Keratinocyte (primary cell): ENCODE measurements around the gene SIPA1. TPM values are rescaled to one million over a fixed set of nuclear protein-coding genes. Genes with fewer than 3 reads are reported as not detected.
"Not testable (repeated sequence)": the region's sequence is repeated elsewhere in the genome, so short reads cannot be mapped to it uniquely, and the experiment has no call there.

Experiments
- DNase-seq: peaks from one replicate; pipeline ENCODE4 v3.0.0-alpha.2; 2011; ENCODE audit warnings: low read depth, missing footprints, low spot score
- FAIRE-seq: peaks from 2 replicates; lab custom pipeline; 2011; peaks lifted over from hg19 to GRCh38; lab: Jason Lieb, UNC
- H2AFZ ChIP-seq: 2 replicates; pipeline ENCODE4 v1.6.0; 2012; ENCODE audit warnings: low read length, control low read depth, inconsistent platforms; ENCODE audit not compliant: control insufficient read depth
- H3K27ac ChIP-seq: 2 replicates; pipeline ENCODE4 v1.5.1; 2011; ENCODE audit warnings: low read length; ENCODE audit not compliant: control insufficient read depth, insufficient read depth
- H3K27me3 ChIP-seq: 3 replicates; pipeline ENCODE4 v1.6.0; 2011; ENCODE audit warnings: low read length; ENCODE audit not compliant: control insufficient read depth, insufficient read depth; ENCODE audit errors: extremely low read depth
- H3K36me3 ChIP-seq, 2 experiments: 2 replicates in 1 of 2; 3 replicates in 1 of 2; pipeline ENCODE4 v1.5.1; 2011; ENCODE audit warnings: low read length in 2 of 2, mild to moderate bottlenecking in 1 of 2; ENCODE audit not compliant: control insufficient read depth in 2 of 2, insufficient read depth in 2 of 2; ENCODE audit errors: extremely low read depth in 1 of 2
- H3K4me1 ChIP-seq: 3 replicates; pipeline ENCODE4 v1.5.1; 2011; ENCODE audit warnings: low read length; ENCODE audit not compliant: control insufficient read depth, insufficient read depth; ENCODE audit errors: extremely low read depth
- H3K4me2 ChIP-seq: 3 replicates; pipeline ENCODE4 v1.6.0; 2011; ENCODE audit warnings: low read depth, low read length; ENCODE audit not compliant: control insufficient read depth, insufficient read depth; ENCODE audit errors: extremely low read depth
- H3K4me3 ChIP-seq, 3 experiments: fragments of 200-600 bp in 1 of 3; sonication (generic) in 1 of 3; 2 replicates in 2 of 3; 3 replicates in 1 of 3; pipeline ENCODE4 v1.5.1; 2011 to 2016; ENCODE audit warnings: low read length in 3 of 3, mild to moderate bottlenecking in 3 of 3, control low read depth in 2 of 3, inconsistent platforms in 1 of 3, low read depth in 1 of 3, mixed read lengths in 1 of 3, mixed run types in 1 of 3, moderate library complexity in 1 of 3; ENCODE audit not compliant: control insufficient read depth in 2 of 3, insufficient read depth in 2 of 3; ENCODE audit errors: extremely low read depth in 1 of 3
- H3K79me2 ChIP-seq: 2 replicates; pipeline ENCODE4 v1.6.0; 2012; ENCODE audit warnings: low read length; ENCODE audit not compliant: control insufficient read depth, insufficient read depth
- H3K9ac ChIP-seq: 3 replicates; pipeline ENCODE4 v1.6.0; 2011; ENCODE audit warnings: low read length; ENCODE audit not compliant: control insufficient read depth, insufficient read depth; ENCODE audit errors: extremely low read depth
- H3K9me1 ChIP-seq: 3 replicates; pipeline ENCODE4 v1.6.0; 2011; ENCODE audit warnings: low read length; ENCODE audit not compliant: control insufficient read depth, insufficient read depth; ENCODE audit errors: extremely low read depth
- H3K9me3 ChIP-seq: 2 replicates; pipeline ENCODE4 v1.5.1; 2012; ENCODE audit warnings: low read depth, low read length; ENCODE audit not compliant: control insufficient read depth
- H4K20me1 ChIP-seq: 3 replicates; pipeline ENCODE4 v1.6.0; 2011; ENCODE audit warnings: low read length; ENCODE audit not compliant: control insufficient read depth, insufficient read depth; ENCODE audit errors: extremely low read depth
- EZH2 ChIP-seq: IDR thresholded peaks from one replicate; pipeline ENCODE4 v1.6.1; 2012; ENCODE audit warnings: inconsistent platforms, mild to moderate bottlenecking, low read length, moderate library complexity
- dilution Hi-C: fragments of 300-500 bp; cut with MboI; formaldehyde crosslinking; loops from one replicate; pipeline ENCODE4 v1.7.0; 2020; ENCODE audit warnings: low sequenced_read_pairs; ENCODE audit not compliant: extremely low pct_ligation_motif_present
- polyA plus RNA-seq, 5 experiments: library from polyadenylated mRNA; depleted of rRNA in 3 of 5; stranded (reverse) in 3 of 5; stranded (forward) in 1 of 5; unstranded in 1 of 5; fragments of >200 nt; gene quantifications; 1 replicate in 1 of 5; 2 replicates in 3 of 5; 3 replicates in 1 of 5; pipeline versions ENCODE4 v1.2.1 to v1.2.3, GENCODE V29; 2011 to 2012; ENCODE audit warnings: missing spikeins in 2 of 5, low read depth in 1 of 5, low replicate concordance in 1 of 5
- TF ChIP-seq, protein P1 (sequence below), 3 experiments: IDR thresholded peaks in 1 of 3; conservative IDR thresholded peaks in 1 of 3; optimal IDR thresholded peaks in 1 of 3; 2 replicates in 2 of 3; 3 replicates in 1 of 3; pipeline versions ENCODE3 to v1.5.1; 2011; ENCODE audit warnings: low read length in 3 of 3, mild to moderate bottlenecking in 3 of 3, moderate library complexity in 2 of 3, control low read depth in 1 of 3, inconsistent platforms in 1 of 3; ENCODE audit not compliant: insufficient read depth in 2 of 3; ENCODE audit errors: extremely low read depth in 1 of 3

Gene SIPA1
- polyA plus RNA-seq, 1 donor (not counting 4 experiments of a cell fraction or from before 2014, with no cell fraction given), result 4.5 TPM

DNA sequence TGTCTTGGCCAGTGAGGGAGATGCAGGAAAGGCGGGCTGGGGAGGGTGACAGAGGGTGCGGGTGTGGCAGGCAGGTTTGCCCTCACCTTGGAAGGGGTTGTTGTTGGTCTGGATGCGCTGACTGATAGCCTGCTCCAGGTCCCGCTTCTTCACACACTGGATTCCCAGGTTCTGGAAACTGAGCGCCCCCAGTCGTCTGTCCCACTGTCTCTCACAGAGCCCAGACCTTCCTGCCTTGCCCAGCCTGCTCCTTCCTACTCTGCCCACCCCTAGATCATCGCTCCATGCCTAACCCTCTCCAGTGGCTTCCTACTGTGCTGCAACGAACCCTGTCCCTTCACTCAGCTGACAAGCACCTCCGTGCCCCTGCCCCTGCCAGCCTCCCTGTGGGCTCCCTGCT lies 22.1 kb downstream of the SIPA1 start:
- dilution Hi-C loops, result no loop called here
- Histone ChIP-seq H3K4me1 (peaks cover 12% of the 10 kb centered on the region), H2AFZ (no peak overlapping the region), H3K27ac (no peak overlapping the region), H3K9me3 (no peaks in the 10 kb centered on the region), H3K79me2 (peaks cover 23% of the 10 kb centered on the region), H3K9me1 (no peaks in the 10 kb centered on the region), H3K9ac (no peak overlapping the region), H4K20me1 (no peaks in the 10 kb centered on the region), H3K27me3 (no peaks in the 10 kb centered on the region), H3K4me3 (no peak overlapping the region), H3K36me3 (peaks cover 51% of the 10 kb centered on the region in 2 experiments), H3K4me2 (no peak overlapping the region)
- TF ChIP-seq, protein P1, sequence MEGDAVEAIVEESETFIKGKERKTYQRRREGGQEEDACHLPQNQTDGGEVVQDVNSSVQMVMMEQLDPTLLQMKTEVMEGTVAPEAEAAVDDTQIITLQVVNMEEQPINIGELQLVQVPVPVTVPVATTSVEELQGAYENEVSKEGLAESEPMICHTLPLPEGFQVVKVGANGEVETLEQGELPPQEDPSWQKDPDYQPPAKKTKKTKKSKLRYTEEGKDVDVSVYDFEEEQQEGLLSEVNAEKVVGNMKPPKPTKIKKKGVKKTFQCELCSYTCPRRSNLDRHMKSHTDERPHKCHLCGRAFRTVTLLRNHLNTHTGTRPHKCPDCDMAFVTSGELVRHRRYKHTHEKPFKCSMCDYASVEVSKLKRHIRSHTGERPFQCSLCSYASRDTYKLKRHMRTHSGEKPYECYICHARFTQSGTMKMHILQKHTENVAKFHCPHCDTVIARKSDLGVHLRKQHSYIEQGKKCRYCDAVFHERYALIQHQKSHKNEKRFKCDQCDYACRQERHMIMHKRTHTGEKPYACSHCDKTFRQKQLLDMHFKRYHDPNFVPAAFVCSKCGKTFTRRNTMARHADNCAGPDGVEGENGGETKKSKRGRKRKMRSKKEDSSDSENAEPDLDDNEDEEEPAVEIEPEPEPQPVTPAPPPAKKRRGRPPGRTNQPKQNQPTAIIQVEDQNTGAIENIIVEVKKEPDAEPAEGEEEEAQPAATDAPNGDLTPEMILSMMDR (optimal IDR thresholded peaks at IDR 0.05 in 1 of 3, IDR thresholded peaks at IDR 0.05 in 1 of 3, conservative IDR thresholded peaks at IDR 0.05 in 1 of 3; ENCODE audit: extremely low read depth in 1 of 3, insufficient read depth in 2 of 3, low read length in 3 of 3), result no peak
- no peak for TF ChIP-seq EZH2
- FAIRE-seq (no peak), DNase-seq (no peak)

DNA sequence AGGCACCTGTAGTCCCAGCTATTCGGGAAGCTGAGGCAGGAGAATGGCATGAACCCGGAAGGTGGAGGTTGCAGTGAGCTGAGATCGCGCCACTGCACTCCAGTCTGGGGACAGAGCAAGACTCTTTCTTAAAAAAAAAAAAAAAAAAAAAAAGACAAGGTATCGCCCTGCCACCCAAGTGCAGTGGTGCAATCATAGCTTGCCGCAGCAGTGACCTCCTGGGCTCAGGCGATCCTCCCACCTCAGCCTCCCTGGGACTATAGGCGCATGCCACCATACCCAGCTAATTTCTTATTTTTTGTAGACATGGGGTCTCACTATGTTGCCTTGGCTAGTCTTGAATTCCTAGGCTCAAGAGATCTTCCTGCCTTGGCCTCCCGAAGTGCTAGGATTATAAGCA lies 23.0 kb downstream of the SIPA1 start:
- H3K9ac ChIP-seq, H3K9me1 ChIP-seq, H3K4me2 ChIP-seq, dilution Hi-C loops, H4K20me1 ChIP-seq, DNase-seq, H3K4me3 ChIP-seq, H3K27ac ChIP-seq, H2AFZ ChIP-seq, FAIRE-seq, H3K9me3 ChIP-seq, H3K27me3 ChIP-seq: not testable (repeated sequence)
- Histone ChIP-seq H3K4me1 (peaks cover 12% of the 10 kb centered on the region), H3K36me3 (peaks cover 43 to 47% of the 10 kb centered on the region in 2 experiments), H3K79me2 (peaks cover 23% of the 10 kb centered on the region)

DNA sequence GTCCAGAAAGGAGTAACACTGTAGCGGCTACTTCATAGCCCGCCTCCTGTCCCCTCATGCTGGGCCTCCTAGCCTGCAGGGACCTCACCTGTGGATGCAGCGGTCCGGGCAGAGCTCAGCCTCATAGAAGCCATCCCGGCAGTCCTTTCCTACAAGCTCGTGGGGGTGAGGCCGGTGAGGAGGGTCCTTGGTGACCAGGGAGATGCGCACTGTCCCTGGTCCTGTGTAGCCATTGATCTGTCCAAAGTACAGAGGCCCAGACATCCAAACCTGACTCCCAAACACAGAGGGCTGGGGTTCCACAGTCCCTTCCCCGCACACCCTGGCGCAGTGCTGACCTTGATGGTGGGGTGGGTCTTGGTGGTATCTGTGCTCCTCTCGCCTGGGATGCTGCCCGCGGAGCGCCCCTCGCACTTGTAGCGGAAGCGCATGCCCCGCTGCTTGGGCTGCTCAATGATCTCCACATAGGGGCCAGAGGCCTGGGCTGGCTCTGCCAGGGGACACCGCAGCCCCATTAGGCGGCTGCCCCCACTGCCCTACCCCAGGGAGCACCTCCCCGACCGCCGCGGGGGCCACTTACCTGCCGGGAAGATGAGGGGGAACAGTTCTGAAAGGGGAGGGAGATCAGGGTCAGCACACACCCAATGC lies 23.8 kb downstream of the SIPA1 start:
- no peaks in the 10 kb centered on the region for H3K27me3 ChIP-seq
- no peaks in the 10 kb centered on the region for H3K9me1 ChIP-seq
- H3K4me3 ChIP-seq, result peak overlapping the region; percentile 70 to 98 (median 96)
- H2AFZ ChIP-seq, result no peak overlapping the region
- H3K27ac ChIP-seq, result peak overlapping the region; percentile 79
- dilution Hi-C loops, result no loop called here
- FAIRE-seq, result no peak
- H3K4me1 ChIP-seq, result peaks cover 12% of the 10 kb centered on the region
- peaks cover 38 to 39% of the 10 kb centered on the region in 2 experiments for H3K36me3 ChIP-seq
- H3K79me2 ChIP-seq, result peaks cover 23% of the 10 kb centered on the region
- H3K9me3 ChIP-seq, result no peaks in the 10 kb centered on the region
- H3K4me2 ChIP-seq, result peak overlapping the region; percentile 97
- no peak for DNase-seq
- no peak for TF ChIP-seq EZH2
- TF ChIP-seq, protein P1 (optimal IDR thresholded peaks at IDR 0.05 in 1 of 3, IDR thresholded peaks at IDR 0.05 in 1 of 3, conservative IDR thresholded peaks at IDR 0.05 in 1 of 3; ENCODE audit: extremely low read depth in 1 of 3, insufficient read depth in 2 of 3, low read length in 3 of 3), result no peak
- no peaks in the 10 kb centered on the region for H4K20me1 ChIP-seq
- H3K9ac ChIP-seq, result peak overlapping the region; percentile 97
